Endothelial cell of umbilical vein (primary cell): ENCODE measurements around the gene HMGN1. TPM values are rescaled to one million over a fixed set of nuclear protein-coding genes. Genes with fewer than 3 reads are reported as not detected.

Experiments used
- BruUV-seq: library from RNA; stranded (reverse); fragments of 400-500 nt; replicated peaks from 2 replicates; lab custom pipeline; 2021; lab: Mats Ljungman, UMichigan
- CTCF ChIA-PET: fragments of 300-600, 350-600 bp; sonication (Branson Sonifier 250); formaldehyde crosslinking; loops from one replicate; lab custom pipeline; 2021; ENCODE audit warnings: antibody characterized with exemption, inconsistent platforms; lab: Charles Lee
- POLR2A ChIA-PET: fragments of 300-600, 350-600 bp; sonication (Branson Sonifier 250); formaldehyde crosslinking; loops from one replicate; lab custom pipeline; 2021; ENCODE audit warnings: antibody characterized with exemption, inconsistent platforms; lab: Charles Lee
- DNase-seq: peaks from one replicate; pipeline ENCODE4 v3.0.0-alpha.2; 2011; ENCODE audit warnings: low read depth, low spot score
- FAIRE-seq: peaks from 2 replicates; lab custom pipeline; 2011; peaks lifted over from hg19 to GRCh38; lab: Jason Lieb, UNC
- H2AFZ ChIP-seq: 2 replicates; pipeline ENCODE4 v1.6.0; 2012; ENCODE audit warnings: low read depth, low read length, control low read depth, inconsistent platforms
- H3K27ac ChIP-seq: 2 replicates; pipeline ENCODE4 v1.5.1; 2011; ENCODE audit warnings: low read depth, mild to moderate bottlenecking, control low read depth, low read length, moderate library complexity; ENCODE audit not compliant: insufficient read depth
- H3K27me3 ChIP-seq, 2 experiments: 2 replicates each; pipeline versions ENCODE4 v1.6.0 to v1.6.1; 2011; ENCODE audit warnings: low read length in 2 of 2, mixed read lengths in 1 of 2; ENCODE audit not compliant: control insufficient read depth in 2 of 2, insufficient read depth in 2 of 2
- H3K36me3 ChIP-seq, 2 experiments: 2 replicates in 1 of 2; 3 replicates in 1 of 2; pipeline ENCODE4 v1.5.1; 2011; ENCODE audit warnings: low read length in 2 of 2, mild to moderate bottlenecking in 1 of 2, moderate library complexity in 1 of 2; ENCODE audit not compliant: control insufficient read depth in 2 of 2, insufficient read depth in 2 of 2; ENCODE audit errors: extremely low read depth in 1 of 2
- H3K4me1 ChIP-seq: 3 replicates; pipeline ENCODE4 v1.5.1; 2011; ENCODE audit warnings: mild to moderate bottlenecking, low read length; ENCODE audit not compliant: control insufficient read depth, insufficient read depth; ENCODE audit errors: extremely low read depth
- H3K4me2 ChIP-seq: 2 replicates; pipeline ENCODE4 v1.6.1; 2011; ENCODE audit warnings: low read length, control low read depth, mixed read lengths; ENCODE audit not compliant: insufficient read depth
- H3K4me3 ChIP-seq, 3 experiments: fragments of 200-600 bp in 1 of 3; sonication (generic), shearing (Covaris generic) in 1 of 3; replicated peaks in 1 of 3; 2 replicates each; pipeline ENCODE4 v1.5.1; 2011 to 2016; ENCODE audit warnings: control low read depth in 3 of 3, low read length in 3 of 3, mild to moderate bottlenecking in 2 of 3, inconsistent platforms in 1 of 3, low read depth in 1 of 3, moderate library complexity in 1 of 3; ENCODE audit not compliant: insufficient read depth in 1 of 3
- H3K79me2 ChIP-seq: 2 replicates; pipeline ENCODE4 v1.6.0; 2012; ENCODE audit warnings: low read length, inconsistent platforms; ENCODE audit not compliant: control insufficient read depth, insufficient read depth
- H3K9ac ChIP-seq: replicated peaks from 2 replicates; pipeline ENCODE3; 2011; ENCODE audit warnings: low read length, control low read depth; ENCODE audit not compliant: insufficient read depth; ENCODE audit errors: extremely low read depth
- H3K9me1 ChIP-seq: replicated peaks from 3 replicates; pipeline ENCODE4 v1.6.0; 2011; ENCODE audit warnings: mild to moderate bottlenecking, low read length; ENCODE audit not compliant: control insufficient read depth, insufficient read depth; ENCODE audit errors: extremely low read depth
- H3K9me3 ChIP-seq: replicated peaks from 2 replicates; pipeline ENCODE4 v1.5.1; 2012; ENCODE audit warnings: low read length, inconsistent platforms; ENCODE audit not compliant: control insufficient read depth, insufficient read depth
- H4K20me1 ChIP-seq: replicated peaks from 2 replicates; pipeline ENCODE3; 2011; ENCODE audit warnings: mild to moderate bottlenecking, low read length; ENCODE audit not compliant: control insufficient read depth, insufficient read depth; ENCODE audit errors: extremely low read depth
- CTCF ChIP-seq, 2 donors: IDR thresholded peaks; 1 replicate in 1 of 2; 2 replicates in 1 of 2; pipeline ENCODE4 v1.5.1; 2011; ENCODE audit warnings: low read length in 2 of 2, mild to moderate bottlenecking in 2 of 2, moderate library complexity in 2 of 2, control low read depth in 1 of 2, inconsistent platforms in 1 of 2, low read depth in 1 of 2; ENCODE audit not compliant: insufficient read depth in 1 of 2; ENCODE audit errors: extremely low read depth in 1 of 2
- JUN ChIP-seq: IDR thresholded peaks from 2 replicates; pipeline ENCODE4 v1.6.1; 2011; ENCODE audit warnings: borderline replicate concordance, low read depth; ENCODE audit not compliant: insufficient read length, insufficient read depth
- MYC ChIP-seq: IDR thresholded peaks from one replicate; pipeline ENCODE4 v1.6.1; 2011; ENCODE audit warnings: mild to moderate bottlenecking, low read depth, low read length
- POLR2A ChIP-seq: IDR thresholded peaks from 2 replicates; pipeline ENCODE4 v1.6.1; 2012; ENCODE audit warnings: low read depth, mild to moderate bottlenecking, control low read depth, low read length
- dilution Hi-C: fragments of 300-500 bp; cut with MboI; formaldehyde crosslinking; loops from one replicate; pipeline ENCODE4 v1.15.0; 2019; ENCODE audit warnings: low sequenced_read_pairs; ENCODE audit not compliant: extremely low pct_ligation_motif_present
- intact Hi-C: fragments of 100-400 bp; cut with micrococcal nuclease; formaldehyde crosslinking; loops from one replicate; pipeline ENCODE4 v1.10.0; 2022
- polyA plus RNA-seq, 4 experiments: library from polyadenylated mRNA; depleted of rRNA in 3 of 4; stranded (reverse) in 3 of 4; unstranded in 1 of 4; fragments of >200 nt; gene quantifications; 2 replicates each; pipeline versions ENCODE4 v1.2.1 to v1.2.3, GENCODE V29; 2011 to 2012; ENCODE audit warnings: missing spikeins in 1 of 4
- total RNA-seq: library from RNA; stranded (reverse); gene quantifications from 2 replicates; pipeline ENCODE4 v1.2.3, GENCODE V29; 2021

The HMGN1 gene
- total and polyA plus RNA-seq, 2 donors (not counting 3 experiments of a cell fraction or from before 2014, with no cell fraction given): 162 to 360 TPM

GRCh38 chr21:39388038-39388810, 39.3 kb upstream of the HMGN1 start:
- H3K4me3 ChIP-seq: peak overlapping the region; percentile 26 to 41 (median 30)
- DNase-seq (peak; percentile 70), FAIRE-seq (peak; percentile 81)

More at GRCh38 chr21:39388038-39388810, 39.3 kb upstream of the HMGN1 start:
- Histone ChIP-seq H3K36me3 (peaks cover 12 to 16% of the 10 kb centered on the region in 2 experiments), H4K20me1 (no peaks in the 10 kb centered on the region), H3K4me1 (peaks cover 23% of the 10 kb centered on the region), H3K27me3 (no peaks in the 10 kb centered on the region), H3K9ac (peak overlapping the region; percentile 7), H2AFZ (peak overlapping the region; percentile 27), H3K9me3 (no peaks in the 10 kb centered on the region), H3K9me1 (no peaks in the 10 kb centered on the region), H3K79me2 (peaks cover 33% of the 10 kb centered on the region), H3K4me2 (peak overlapping the region; percentile 81), H3K27ac (no peak overlapping the region)
- BruUV-seq: no TSS peak
- dilution Hi-C loops: no loop called here
- POLR2A ChIA-PET: interaction anchor here (1.6 kb wide), 1 partner anchor 205 kb away, joined by 4 read pairs; the partner anchor contains the start of gene PSMG1
- intact Hi-C loops: loop anchor here (1.0 kb wide), 5 partner anchors 15 to 205 kb away; partner anchors contain the start of genes BRWD1, LCA5L and PSMG1
- CTCF ChIA-PET: interaction anchor here (0.6 to 1.9 kb wide), 26 partner anchors 10 to 654 kb away, joined by 3 to 37 read pairs (median 6); partner anchors contain the start of genes HMGN1 and PSMG1
- no peak for TF ChIP-seq POLR2A
- no peak for TF ChIP-seq MYC
- TF ChIP-seq JUN: no peak
- peak; percentile 94 to 95 for TF ChIP-seq CTCF (IDR thresholded peaks at IDR 0.05; ENCODE audit: extremely low read depth in 1 of 2, insufficient read depth in 1 of 2, low read depth in 1 of 2, low read length in 2 of 2)
